Muscle of leg (tissue), 11 donors: ENCODE data around the gene AIP. TPM values are rescaled to one million over a fixed set of nuclear protein-coding genes. Genes with fewer than 3 reads are reported as not detected.
A peak's percentile ranks its signal among the peaks of the same experiment; 100 is the strongest.

Experiments used
- DNase-seq: peaks from one replicate; pipeline ENCODE4 v3.0.0; 2013
- H3K27ac ChIP-seq: one replicate; pipeline ENCODE4 v1.5.1; 2013; ENCODE audit warnings: mild to moderate bottlenecking, low read length, control low read depth
- H3K27me3 ChIP-seq: one replicate; pipeline ENCODE4 v1.6.1; 2013; ENCODE audit warnings: low read length; ENCODE audit not compliant: control insufficient read depth, insufficient read depth
- H3K36me3 ChIP-seq: one replicate; pipeline ENCODE4 v1.6.1; 2013; ENCODE audit warnings: low read length; ENCODE audit not compliant: control insufficient read depth, insufficient read depth
- H3K4me1 ChIP-seq: one replicate; pipeline ENCODE4 v1.6.1; 2013; ENCODE audit warnings: low read length; ENCODE audit not compliant: control insufficient read depth, insufficient read depth
- H3K4me3 ChIP-seq: one replicate; pipeline ENCODE4 v1.5.1; 2013; ENCODE audit warnings: low read length, control low read depth
- H3K9me3 ChIP-seq: replicated peaks from 2 replicates; pipeline ENCODE4 v1.6.1; 2013; ENCODE audit warnings: low read depth, low read length; ENCODE audit not compliant: control insufficient read depth
- WGBS: methylation state at CpG from one replicate; pipeline ENCODE4 v1.1.5; 2013; ENCODE audit warnings: missing lambda C conversion rate; ENCODE audit not compliant: insufficient coverage; 5-methylcytosine and 5-hydroxymethylcytosine counted together
- polyA plus RNA-seq, 8 donors: library from polyadenylated mRNA; unstranded; fragments of 120-200 nt; gene quantifications; one replicate each; pipeline versions ENCODE4 v1.2.1 to v1.2.3, GENCODE V29; 2013; ENCODE audit warnings: inconsistent platforms in 1 of 8, low replicate concordance in 1 of 8; ENCODE audit not compliant: insufficient read length in 8 of 8, insufficient read depth in 1 of 8
- total RNA-seq: library from RNA; stranded (reverse); fragments of 120-200 nt; gene quantifications from one replicate; pipeline ENCODE4 v1.2.4, GENCODE V29; 2013

Gene AIP
- total and polyA plus RNA-seq, 9 donors, result 41.2 to 60.3 (median 52.8) TPM

DNA sequence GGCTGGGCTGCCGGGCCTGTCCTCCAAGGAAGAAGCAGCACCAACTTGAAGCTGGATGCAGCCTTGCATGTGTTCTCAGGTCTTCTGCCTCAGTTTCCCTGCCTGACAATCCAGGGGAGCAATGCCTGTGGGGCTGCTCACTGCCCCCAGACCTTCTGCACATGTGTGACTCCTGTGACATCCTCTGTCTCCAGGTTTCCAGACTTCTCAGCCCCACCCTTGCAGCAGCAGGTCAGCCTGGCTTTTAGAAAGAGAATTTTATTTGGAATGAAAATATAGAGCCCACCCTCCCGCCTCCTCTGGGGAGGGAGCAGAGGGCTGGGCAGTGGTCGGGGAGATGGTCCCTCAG is 45.0 kb upstream of the AIP start:
- 55% methylated on average over 3 of the region's 3 CpGs for whole genome bisulfite sequencing
- Histone ChIP-seq H3K36me3 (peaks cover 69% of the 10 kb centered on the region), H3K4me3 (peak overlapping the region; percentile 10), H3K4me1 (peaks cover 31% of the 10 kb centered on the region), H3K27ac (no peak overlapping the region), H3K27me3 (no peaks in the 10 kb centered on the region), H3K9me3 (no peaks in the 10 kb centered on the region)
- DNase-seq, result no peak

- peak overlapping the region; percentile 10 for H3K4me3 ChIP-seq
- H3K36me3 ChIP-seq, result peaks cover 63% of the 10 kb centered on the region
- no peak for DNase-seq
- H3K9me3 ChIP-seq, result no peaks in the 10 kb centered on the region
- no peak overlapping the region for H3K27ac ChIP-seq
- peaks cover 34% of the 10 kb centered on the region for H3K4me1 ChIP-seq
- 68% methylated on average over 20 of the region's 41 CpGs for WGBS
- H3K27me3 ChIP-seq, result no peaks in the 10 kb centered on the region
Measured at GRCh38 chr11:67438158-67438902, 44.5 kb upstream of the AIP start.

- peaks cover 34% of the 10 kb centered on the region for H3K4me1 ChIP-seq
- 77% methylated on average over 13 of the region's 31 CpGs for WGBS
- H3K9me3 ChIP-seq, result no peaks in the 10 kb centered on the region
- H3K27me3 ChIP-seq, result no peaks in the 10 kb centered on the region
- no peak overlapping the region for H3K4me3 ChIP-seq
- H3K27ac ChIP-seq, result peak overlapping the region; percentile 7
- DNase-seq, result no peak
- H3K36me3 ChIP-seq, result peaks cover 51% of the 10 kb centered on the region
Measured at GRCh38 chr11:67439321-67440228, 43.3 kb upstream of the AIP start.

- no peaks in the 10 kb centered on the region for H3K27me3 ChIP-seq
- peaks cover 33% of the 10 kb centered on the region for H3K4me1 ChIP-seq
- 75% methylated on average over 17 of the region's 17 CpGs for WGBS
- H3K36me3 ChIP-seq, result peaks cover 43% of the 10 kb centered on the region
- H3K4me3 ChIP-seq, result no peak overlapping the region
- peak overlapping the region; percentile 7 for H3K27ac ChIP-seq
- no peak for DNase-seq
- H3K9me3 ChIP-seq, result no peaks in the 10 kb centered on the region
Measured at GRCh38 chr11:67440229-67441097, 42.4 kb upstream of the AIP start.

DNA sequence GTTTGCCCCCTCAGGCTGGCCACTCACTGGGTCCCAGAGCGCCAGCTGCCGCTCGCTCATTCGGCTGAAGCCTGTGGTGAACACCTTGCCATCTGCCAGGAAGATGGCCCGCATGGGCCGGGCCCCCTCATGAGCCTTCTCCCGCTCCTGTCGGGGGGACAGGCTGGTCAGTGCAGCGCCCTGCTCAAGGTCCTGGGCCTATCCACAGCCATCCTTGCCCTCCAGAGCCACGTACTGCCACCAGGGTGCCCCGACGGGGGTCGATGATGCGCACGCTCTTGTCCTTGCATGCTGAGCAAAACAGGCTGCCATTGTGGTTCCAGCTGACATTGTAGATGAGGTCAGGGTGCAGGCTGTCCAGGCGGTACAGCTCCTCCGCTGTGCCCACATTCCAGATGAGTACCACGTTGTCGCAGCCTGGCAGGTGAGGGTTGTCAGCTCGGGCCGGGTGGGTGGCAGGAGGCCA is 41.7 kb upstream of the AIP start:
- 85% methylated on average over 21 of the region's 21 CpGs for WGBS
- Histone ChIP-seq H3K4me1 (peaks cover 32% of the 10 kb centered on the region), H3K9me3 (no peaks in the 10 kb centered on the region), H3K4me3 (no peak overlapping the region), H3K27me3 (no peaks in the 10 kb centered on the region), H3K27ac (no peak overlapping the region), H3K36me3 (peaks cover 38% of the 10 kb centered on the region)
- DNase-seq, result no peak

DNA sequence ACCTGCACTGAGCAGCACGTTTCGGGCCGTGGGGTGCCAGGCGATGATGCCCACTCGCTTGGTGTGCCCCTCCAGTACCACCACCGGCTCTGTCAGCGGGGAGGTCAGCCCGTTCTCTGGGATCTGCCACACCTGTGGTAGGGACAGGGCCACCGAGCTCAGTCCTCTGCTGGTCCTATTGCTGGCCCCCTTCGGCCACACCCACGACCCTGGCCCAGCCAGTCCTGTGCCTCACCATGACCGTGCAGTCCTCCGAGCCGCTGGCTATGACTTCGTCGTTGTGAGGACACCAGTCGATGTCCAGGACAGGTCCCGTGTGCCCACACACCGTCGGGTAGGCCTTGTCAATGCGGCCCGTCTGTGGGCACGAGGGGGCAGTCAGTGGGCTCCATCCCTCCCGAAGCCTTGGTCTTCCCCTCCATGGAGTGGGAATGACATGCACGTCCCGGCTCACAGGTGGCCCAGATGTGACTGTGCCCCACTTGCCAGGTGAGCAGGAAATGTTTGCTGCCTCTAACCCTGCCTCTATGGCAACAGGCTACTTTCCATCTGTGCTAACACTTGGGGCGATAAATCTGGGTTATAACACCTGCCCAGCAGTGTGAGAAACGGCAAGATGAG is 41.0 kb upstream of the AIP start:
- peaks cover 24% of the 10 kb centered on the region for H3K4me1 ChIP-seq

GRCh38 chr11:67442504-67443404 is 40.1 kb upstream of the AIP start:
- 30% methylated on average over 34 of the region's 45 CpGs for WGBS
- Histone ChIP-seq H3K4me1 (peaks cover 24% of the 10 kb centered on the region), H3K9me3 (no peaks in the 10 kb centered on the region), H3K4me3 (peak overlapping the region; percentile 74), H3K36me3 (peaks cover 35% of the 10 kb centered on the region), H3K27me3 (no peaks in the 10 kb centered on the region), H3K27ac (peak overlapping the region; percentile 86)
- DNase-seq, result no peak

More for the DNA sequence above, 41.0 kb upstream of the AIP start:
- Histone ChIP-seq H3K4me3 (no peak overlapping the region), H3K27me3 (no peaks in the 10 kb centered on the region), H3K36me3 (peaks cover 38% of the 10 kb centered on the region), H3K9me3 (no peaks in the 10 kb centered on the region), H3K27ac (no peak overlapping the region)
- WGBS, result 83% methylated on average over 26 of the region's 28 CpGs
- no peak for DNase-seq

DNA sequence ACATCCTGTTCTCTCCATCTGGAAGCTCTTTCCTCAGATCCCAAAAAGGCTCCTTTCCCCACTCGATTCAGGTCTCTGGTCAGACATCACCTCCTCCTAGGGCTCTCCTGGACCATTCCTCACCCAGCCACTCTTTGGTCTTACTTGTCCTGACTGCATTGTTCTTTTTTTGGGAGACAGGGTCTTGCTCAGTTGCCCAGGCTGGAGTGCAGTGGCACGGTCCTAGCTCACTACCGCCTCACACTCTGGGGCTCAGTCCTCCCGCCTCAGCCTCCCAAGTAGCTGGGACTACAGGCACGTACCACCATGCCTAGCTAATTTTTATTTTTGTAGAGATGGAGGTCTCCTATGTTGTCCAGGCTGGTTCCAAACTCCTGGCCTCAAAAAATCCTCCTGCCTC is 37.3 kb upstream of the AIP start:
- H3K27me3 ChIP-seq, result no peaks in the 10 kb centered on the region
- WGBS, result 90% methylated on average over 3 of the region's 5 CpGs
- no peak for DNase-seq
- no peak overlapping the region for H3K27ac ChIP-seq
- H3K36me3 ChIP-seq, result peaks cover 13% of the 10 kb centered on the region
- H3K9me3 ChIP-seq, result no peaks in the 10 kb centered on the region
- H3K4me3 ChIP-seq, result no peak overlapping the region
- H3K4me1 ChIP-seq, result peaks cover 13% of the 10 kb centered on the region

- Histone ChIP-seq H3K4me1 (peaks cover 12% of the 10 kb centered on the region), H3K36me3 (no peaks in the 10 kb centered on the region), H3K9me3 (no peaks in the 10 kb centered on the region), H3K4me3 (no peak overlapping the region), H3K27ac (no peak overlapping the region), H3K27me3 (no peaks in the 10 kb centered on the region)
- no peak for DNase-seq
- WGBS, result 90% methylated on average over 7 of the region's 7 CpGs
Measured at GRCh38 chr11:67448220-67448609, 34.6 kb upstream of the AIP start.
